H9 (cell line): ENCODE data around the gene TSPEAR. TPM values are rescaled to one million over a fixed set of nuclear protein-coding genes. Genes with fewer than 3 reads are reported as not detected.

ENCODE experiments used
- DNase-seq: peaks from one replicate; pipeline ENCODE4 v3.0.0-alpha.2; 2017
- H2AFZ ChIP-seq: one replicate; pipeline ENCODE4 v1.6.1; 2013; ENCODE audit warnings: mild to moderate bottlenecking, low read length, control low read depth, moderate library complexity
- H2AK5ac ChIP-seq: 2 replicates; pipeline ENCODE4 v1.6.1; 2013; ENCODE audit warnings: low read length, control low read depth, mixed read lengths; ENCODE audit not compliant: insufficient read length
- H2BK120ac ChIP-seq: one replicate; pipeline ENCODE4 v1.6.1; 2013; ENCODE audit warnings: low read depth, mild to moderate bottlenecking, low read length, control low read depth, inconsistent platforms; ENCODE audit not compliant: poor library complexity, severe bottlenecking
- H2BK12ac ChIP-seq: 2 replicates; pipeline ENCODE4 v1.6.1; 2013; ENCODE audit warnings: low read length, control low read depth, mixed read lengths, low read depth; ENCODE audit not compliant: insufficient read length
- H2BK15ac ChIP-seq: 2 replicates; pipeline ENCODE4 v1.6.1; 2013; ENCODE audit warnings: low read depth, low read length, control low read depth
- H2BK20ac ChIP-seq: one replicate; pipeline ENCODE4 v1.6.1; 2013; ENCODE audit warnings: low read depth, mild to moderate bottlenecking, low read length, control low read depth, inconsistent platforms; ENCODE audit not compliant: poor library complexity, severe bottlenecking
- H2BK5ac ChIP-seq: 2 replicates; pipeline ENCODE4 v1.6.1; 2013; ENCODE audit warnings: low read length, control low read depth, mixed read lengths; ENCODE audit not compliant: insufficient read length
- H3K14ac ChIP-seq: 2 replicates; pipeline ENCODE4 v1.6.1; 2013; ENCODE audit warnings: low read length, control low read depth; ENCODE audit not compliant: insufficient read depth
- H3K18ac ChIP-seq: 2 replicates; pipeline ENCODE4 v1.6.1; 2013; ENCODE audit warnings: low read depth, mild to moderate bottlenecking, mixed read lengths, low read length, control low read depth; ENCODE audit not compliant: insufficient read length
- H3K23ac ChIP-seq: 2 replicates; pipeline ENCODE4 v1.6.1; 2013; ENCODE audit warnings: low read length, control low read depth, mixed read lengths, low read depth; ENCODE audit not compliant: insufficient read length
- H3K23me2 ChIP-seq: 2 replicates; pipeline ENCODE4 v1.6.1; 2013; ENCODE audit warnings: low read depth, mild to moderate bottlenecking, mixed read lengths, low read length, control low read depth; ENCODE audit not compliant: insufficient read length, poor library complexity, severe bottlenecking
- H3K27ac ChIP-seq: 2 replicates; pipeline ENCODE4 v1.5.1; 2013; ENCODE audit warnings: low read length, control low read depth, mixed read lengths, low read depth; ENCODE audit not compliant: insufficient read length
- H3K27me3 ChIP-seq: 2 replicates; pipeline ENCODE4 v1.6.1; 2013; ENCODE audit warnings: low read length, control low read depth, inconsistent platforms; ENCODE audit not compliant: insufficient read depth
- H3K4ac ChIP-seq: 2 replicates; pipeline ENCODE4 v1.6.1; 2013; ENCODE audit warnings: low read depth, mild to moderate bottlenecking, control low read depth, inconsistent platforms, low read length, moderate library complexity
- H3K4me1 ChIP-seq: 2 replicates; pipeline ENCODE4 v1.6.1; 2013; ENCODE audit warnings: low read length, control low read depth, inconsistent platforms; ENCODE audit not compliant: insufficient read depth
- H3K4me2 ChIP-seq: 2 replicates; pipeline ENCODE4 v1.6.1; 2013; ENCODE audit warnings: low read length, control low read depth, mixed read lengths; ENCODE audit not compliant: insufficient read length, insufficient read depth
- H3K56ac ChIP-seq: 2 replicates; pipeline ENCODE4 v1.6.1; 2013; ENCODE audit warnings: low read depth, mild to moderate bottlenecking, mixed read lengths, low read length, control low read depth; ENCODE audit not compliant: insufficient read length
- H3K79me1 ChIP-seq: 2 replicates; pipeline ENCODE4 v1.6.1; 2013; ENCODE audit warnings: low read depth, mild to moderate bottlenecking, moderate library complexity, low read length, control low read depth, inconsistent platforms; ENCODE audit not compliant: insufficient read depth, poor library complexity, severe bottlenecking
- H3K79me2 ChIP-seq: 2 replicates; pipeline ENCODE4 v1.6.1; 2013; ENCODE audit warnings: low read length, control low read depth, inconsistent platforms; ENCODE audit not compliant: insufficient read depth
- H3K9ac ChIP-seq: 2 replicates; pipeline ENCODE4 v1.6.1; 2013; ENCODE audit warnings: low read length, control low read depth, mixed read lengths; ENCODE audit not compliant: insufficient read length; ENCODE audit errors: extremely low read depth
- H3K9me3 ChIP-seq: one replicate; pipeline ENCODE4 v1.6.1; 2013; ENCODE audit warnings: low read depth, low read length, inconsistent platforms; ENCODE audit not compliant: control insufficient read depth
- H3T11ph ChIP-seq: one replicate; pipeline ENCODE4 v1.6.1; 2013; ENCODE audit warnings: mild to moderate bottlenecking, low read length, control low read depth, inconsistent platforms
- H4K20me1 ChIP-seq: one replicate; pipeline ENCODE4 v1.6.1; 2013; ENCODE audit not compliant: control insufficient read depth, insufficient read length, insufficient read depth
- H4K5ac ChIP-seq: 2 replicates; pipeline ENCODE4 v1.6.1; 2013; ENCODE audit warnings: low read depth, mild to moderate bottlenecking, mixed read lengths, low read length, control low read depth; ENCODE audit not compliant: insufficient read length
- H4K8ac ChIP-seq: replicated peaks from 2 replicates; pipeline ENCODE4 v1.6.1; 2013; ENCODE audit warnings: low read length, control low read depth, mixed read lengths, low read depth; ENCODE audit not compliant: insufficient read length
- H4K91ac ChIP-seq: 2 replicates; pipeline ENCODE4 v1.6.1; 2013; ENCODE audit warnings: low read depth, mild to moderate bottlenecking, moderate library complexity, mixed read lengths, low read length, control low read depth; ENCODE audit not compliant: insufficient read length
- H3K27ac Mint-ChIP-seq, 3 experiments: 2 replicates in 2 of 3; 3 replicates in 1 of 3; pipeline ENCODE4 v1.8.0; 2020 to 2021; ENCODE audit warnings: mixed read lengths in 3 of 3, mild to moderate bottlenecking in 1 of 3, moderate library complexity in 1 of 3
- H3K27me3 Mint-ChIP-seq: 2 replicates; pipeline ENCODE4 v1.8.0; 2021; ENCODE audit warnings: low read depth, mild to moderate bottlenecking, moderate library complexity, mixed read lengths
- H3K36me3 Mint-ChIP-seq, 3 experiments: 2 replicates in 2 of 3; 3 replicates in 1 of 3; pipeline ENCODE4 v1.8.0; 2020 to 2021; ENCODE audit warnings: low read depth in 3 of 3, mixed read lengths in 3 of 3; ENCODE audit not compliant: insufficient read depth in 1 of 3
- H3K4me1 Mint-ChIP-seq, 2 experiments: 2 replicates each; pipeline ENCODE4 v1.8.0; 2020; ENCODE audit warnings: mixed read lengths in 2 of 2
- H3K4me3 Mint-ChIP-seq, 2 experiments: 2 replicates in 1 of 2; 3 replicates in 1 of 2; pipeline ENCODE4 v1.8.0; 2020 to 2021; ENCODE audit warnings: mild to moderate bottlenecking in 2 of 2, mixed read lengths in 2 of 2, moderate library complexity in 1 of 2
- H3K9me3 Mint-ChIP-seq, 2 experiments: 2 replicates in 1 of 2; 3 replicates in 1 of 2; pipeline ENCODE4 v1.8.0; 2020; ENCODE audit warnings: mild to moderate bottlenecking in 2 of 2, mixed read lengths in 2 of 2, moderate library complexity in 1 of 2
- CTCF ChIP-seq: fragments of 200-600 bp; sonication (generic); conservative IDR thresholded peaks from 3 replicates; pipeline ENCODE4 v1.8.0; 2021; ENCODE audit warnings: antibody characterized with exemption, mild to moderate bottlenecking
- WGBS: extraction: QIAGEN DNeasy Blood & Tissue Kit; methylation state at CpG from one replicate; pipeline ENCODE4 v1.1.7; 2013; ENCODE audit warnings: missing lambda C conversion rate, low lambda C conversion rate, mixed read lengths; ENCODE audit not compliant: insufficient read length; ENCODE audit errors: extremely low coverage; 5-methylcytosine and 5-hydroxymethylcytosine counted together
- total RNA-seq: library from RNA; stranded (reverse); gene quantifications from 2 replicates; pipeline ENCODE4 v1.2.1, GENCODE V29; 2021

The TSPEAR gene
- total RNA-seq, 1 experiment from 2014 or later: 1.3 TPM

- Histone ChIP-seq H2BK5ac (no peak overlapping the region), H3K9me3 (no peaks in the 10 kb centered on the region), H4K5ac (no peak overlapping the region), H2BK20ac (no peak overlapping the region), H2AFZ (no peak overlapping the region), H4K91ac (no peak overlapping the region), H3K27ac (no peak overlapping the region), H3K56ac (no peak overlapping the region), H3T11ph (no peak overlapping the region), H2BK12ac (no peak overlapping the region), H3K14ac (no peak overlapping the region), H3K4me1 (peaks cover 4% of the 10 kb centered on the region; the same call in 1 of the 2 replicates), H3K27me3 (no peaks in the 10 kb centered on the region; the same call in 1 of the 2 replicates), H3K23me2 (no peaks in the 10 kb centered on the region), H3K23ac (no peak overlapping the region), H3K18ac (no peak overlapping the region), H4K20me1 (no peaks in the 10 kb centered on the region), H3K79me1 (no peaks in the 10 kb centered on the region), H2BK15ac (no peak overlapping the region), H3K79me2 (no peaks in the 10 kb centered on the region), H3K9ac (no peak overlapping the region), H2BK120ac (no peak overlapping the region), H3K4me2 (no peak overlapping the region), H4K8ac (no peak overlapping the region), H2AK5ac (no peak overlapping the region), H3K4ac (no peak overlapping the region)
- DNase-seq: no peak
- H3K9me3 Mint-ChIP-seq: peaks cover 17 to 18% of the 10 kb centered on the region in 2 experiments
- no CpG with 5 or more reads among the region's 2 CpGs for WGBS
- no peak overlapping the region for H3K4me3 Mint-ChIP-seq
- peaks cover 37 to 38% of the 10 kb centered on the region in 2 experiments for H3K4me1 Mint-ChIP-seq
- H3K27me3 Mint-ChIP-seq: peaks cover 2% of the 10 kb centered on the region
- H3K36me3 Mint-ChIP-seq: peaks cover 7 to 19% (median 7%) of the 10 kb centered on the region in 3 experiments; a peak in 6 of 7 replicates
- no peak for TF ChIP-seq CTCF
- H3K27ac Mint-ChIP-seq: no peak overlapping the region
These were observed 18.4 kb downstream of the TSPEAR start for GRCh38 chr21:44692798-44693512.
